HG02938 (cell line): ENCODE data around the gene DCST1.
"Not testable (repeated sequence)": the region's sequence is repeated elsewhere in the genome, so short reads cannot be mapped to it uniquely, and the experiment has no call there.

Experiments used
- ATAC-seq: cut with Tn5 transposase; IDR thresholded peaks from one replicate; pipeline ENCODE4 v1.9.1; 2021; ENCODE audit warnings: mild to moderate bottlenecking, moderate library complexity; ENCODE audit not compliant: unreplicated experiment

DCST1 gene, protein sequence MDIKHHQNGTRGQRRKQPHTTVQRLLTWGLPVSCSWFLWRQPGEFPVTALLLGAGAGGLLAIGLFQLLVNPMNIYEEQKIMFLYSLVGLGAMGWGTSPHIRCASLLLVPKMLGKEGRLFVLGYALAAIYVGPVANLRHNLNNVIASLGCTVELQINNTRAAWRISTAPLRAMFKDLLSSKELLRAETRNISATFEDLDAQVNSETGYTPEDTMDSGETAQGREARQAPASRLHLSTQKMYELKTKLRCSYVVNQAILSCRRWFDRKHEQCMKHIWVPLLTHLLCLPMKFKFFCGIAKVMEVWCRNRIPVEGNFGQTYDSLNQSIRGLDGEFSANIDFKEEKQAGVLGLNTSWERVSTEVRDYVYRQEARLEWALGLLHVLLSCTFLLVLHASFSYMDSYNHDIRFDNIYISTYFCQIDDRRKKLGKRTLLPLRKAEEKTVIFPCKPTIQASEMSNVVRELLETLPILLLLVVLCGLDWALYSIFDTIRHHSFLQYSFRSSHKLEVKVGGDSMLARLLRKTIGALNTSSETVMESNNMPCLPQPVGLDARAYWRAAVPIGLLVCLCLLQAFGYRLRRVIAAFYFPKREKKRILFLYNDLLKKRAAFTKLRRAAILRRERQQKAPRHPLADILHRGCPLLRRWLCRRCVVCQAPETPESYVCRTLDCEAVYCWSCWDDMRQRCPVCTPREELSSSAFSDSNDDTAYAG

GRCh38 chr1:155033524-155033923 lies at the start of gene DCST1, which contains the start of gene DCST2:
Gene DCST1, plus strand, starts transcription at chr1:155033824. Its CDS starts 213 bp downstream, at chr1:155034037.
Gene DCST2, minus strand, starts transcription at chr1:155033781. Its CDS starts 80 bp downstream, at chr1:155033701.
- no peak for ATAC-seq

- not testable (repeated sequence) for ATAC-seq
Measured at GRCh38 chr1:154986736-154987135, 46.9 kb upstream of the DCST1 start.

DNA sequence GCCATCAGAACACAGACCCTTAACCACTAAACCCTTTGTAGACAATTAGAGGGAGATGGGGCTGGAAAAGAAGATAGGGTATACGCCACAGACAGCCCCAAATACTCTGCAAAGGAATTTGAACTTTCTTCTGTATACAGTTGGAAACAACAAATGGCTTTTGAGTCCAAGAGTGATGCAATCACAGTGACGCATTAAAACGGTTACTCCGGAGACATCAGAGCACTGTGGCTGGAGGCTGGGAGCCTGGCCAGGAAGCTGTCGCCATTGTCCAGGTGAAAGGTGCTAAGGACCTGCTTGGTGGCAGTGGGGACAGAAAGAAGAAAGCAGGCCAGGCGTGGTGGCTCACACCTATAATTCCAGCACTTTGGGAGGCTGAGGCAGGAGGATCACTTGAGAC lies 46.3 kb upstream of the DCST1 start:
- no peak for ATAC-seq

GRCh38 chr1:154988058-154988954 lies 45.3 kb upstream of the DCST1 start:
- no peak for ATAC-seq

GRCh38 chr1:154989195-154989860 lies 44.3 kb upstream of the DCST1 start:
- no peak for ATAC-seq

DNA sequence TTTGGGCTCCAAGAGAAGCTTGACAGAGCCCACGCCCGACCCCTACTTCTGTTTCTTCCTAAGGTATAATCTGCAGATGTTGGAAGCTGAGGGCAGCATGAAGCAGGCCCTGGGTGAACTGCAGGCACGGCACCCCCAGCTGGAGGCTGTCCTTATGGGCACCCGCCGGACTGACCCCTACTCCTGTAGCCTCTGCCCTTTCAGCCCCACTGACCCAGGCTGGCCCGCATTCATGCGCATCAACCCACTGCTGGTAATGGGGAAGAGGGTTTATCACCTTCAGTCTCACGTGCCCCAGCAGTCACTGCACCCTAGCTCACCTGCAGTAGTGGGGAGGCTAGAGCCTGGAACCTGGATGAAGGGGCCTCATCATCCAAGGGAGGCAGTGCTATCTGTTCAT lies 43.3 kb upstream of the DCST1 start:
- ATAC-seq: no peak

DNA sequence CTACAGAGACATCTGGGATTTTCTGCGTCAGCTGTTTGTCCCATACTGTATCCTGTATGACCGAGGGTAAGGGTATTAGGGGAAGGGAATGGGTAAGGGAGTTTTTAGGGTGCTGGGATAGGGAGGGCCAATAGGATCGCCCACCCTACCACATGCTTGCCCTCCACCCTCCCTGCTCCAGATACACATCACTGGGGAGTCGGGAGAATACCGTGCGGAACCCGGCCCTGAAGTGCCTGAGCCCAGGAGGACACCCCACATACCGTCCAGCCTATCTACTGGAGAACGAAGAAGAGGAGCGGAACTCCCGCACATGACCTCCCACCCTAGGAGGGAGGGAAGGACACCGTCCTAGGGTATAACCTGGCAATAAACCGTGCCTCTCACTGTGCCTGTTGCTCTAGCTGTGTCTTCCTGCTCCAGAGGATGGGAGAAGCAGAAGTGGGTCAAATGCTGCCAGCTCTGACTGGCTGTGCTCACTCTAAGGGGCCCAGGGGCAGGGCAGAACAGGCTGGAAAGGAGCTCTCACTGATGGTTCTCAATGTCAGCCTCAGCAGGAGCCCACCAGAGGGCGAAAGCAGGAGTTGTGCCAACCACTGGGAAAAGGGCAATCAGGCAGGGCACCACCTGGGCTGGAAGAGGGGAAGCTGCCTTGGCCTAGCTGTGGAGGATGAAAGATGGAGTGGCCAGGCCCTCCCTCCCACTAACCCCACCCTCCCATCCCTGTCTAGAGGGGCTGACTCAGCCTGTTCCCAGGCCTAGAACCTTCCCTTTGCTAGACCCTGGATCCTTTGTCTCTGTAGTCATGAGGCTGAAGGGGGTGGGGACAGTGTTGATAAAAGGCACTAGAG lies 40.7 kb upstream of the DCST1 start:
- no peak for ATAC-seq

DNA sequence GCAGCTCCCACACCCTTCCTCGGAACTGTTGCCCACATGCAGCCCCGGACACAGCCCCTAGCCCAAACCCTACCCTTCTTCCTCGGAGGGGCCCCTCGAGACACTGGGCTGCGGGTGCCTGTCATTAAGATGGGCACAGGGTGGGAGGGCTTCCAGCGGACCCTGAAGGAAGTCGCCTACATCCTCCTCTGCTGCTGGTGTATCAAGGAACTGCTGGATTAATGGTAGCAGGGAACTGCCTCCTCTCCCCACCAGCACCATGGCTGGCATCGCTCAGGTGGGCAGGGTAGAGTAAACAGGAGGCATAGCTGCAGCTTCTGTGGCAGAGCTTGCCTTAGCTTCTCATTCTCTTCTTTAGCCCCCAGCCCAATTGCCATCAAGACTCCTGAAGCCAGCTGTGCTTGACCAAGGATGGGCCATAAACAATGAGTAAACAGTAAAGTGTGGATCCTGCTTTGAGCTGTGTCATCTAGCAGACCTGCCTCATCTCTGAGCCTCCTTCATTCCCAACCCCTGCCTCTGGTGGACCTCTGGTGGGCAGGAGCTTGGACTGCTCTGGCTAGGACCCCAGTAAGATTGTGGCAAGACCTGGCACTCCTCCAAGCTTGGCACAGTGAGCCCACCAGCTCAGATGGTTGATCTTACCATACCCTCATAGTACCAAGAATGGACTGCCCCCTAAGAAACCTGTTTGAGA lies 39.9 kb upstream of the DCST1 start, which contains the start of gene LENEP:
Gene LENEP (plus strand): TSS at position 15 of the 697 bp plus-strand sequence. CDS start 22 bp downstream, at position 37.
- no peak for ATAC-seq

DNA sequence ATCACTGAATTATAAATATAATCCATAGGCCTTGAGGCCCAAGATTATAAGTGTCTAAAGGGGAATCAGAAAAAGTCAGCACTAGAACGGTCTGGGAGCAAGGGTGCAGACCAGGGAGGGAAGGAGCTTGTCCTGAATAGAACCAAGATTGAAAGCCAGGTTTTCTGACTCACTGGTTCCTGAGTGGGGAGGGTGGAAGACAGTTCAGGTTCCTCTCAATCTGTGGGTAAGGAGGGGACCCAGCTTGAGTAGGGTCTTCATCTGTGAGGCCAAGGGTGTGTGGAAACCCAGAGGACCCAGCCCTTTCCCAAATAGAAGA lies 39.4 kb upstream of the DCST1 start:
- ATAC-seq: no peak

GRCh38 chr1:154994591-154994990 lies 39.0 kb upstream of the DCST1 start:
- ATAC-seq: no peak

DNA sequence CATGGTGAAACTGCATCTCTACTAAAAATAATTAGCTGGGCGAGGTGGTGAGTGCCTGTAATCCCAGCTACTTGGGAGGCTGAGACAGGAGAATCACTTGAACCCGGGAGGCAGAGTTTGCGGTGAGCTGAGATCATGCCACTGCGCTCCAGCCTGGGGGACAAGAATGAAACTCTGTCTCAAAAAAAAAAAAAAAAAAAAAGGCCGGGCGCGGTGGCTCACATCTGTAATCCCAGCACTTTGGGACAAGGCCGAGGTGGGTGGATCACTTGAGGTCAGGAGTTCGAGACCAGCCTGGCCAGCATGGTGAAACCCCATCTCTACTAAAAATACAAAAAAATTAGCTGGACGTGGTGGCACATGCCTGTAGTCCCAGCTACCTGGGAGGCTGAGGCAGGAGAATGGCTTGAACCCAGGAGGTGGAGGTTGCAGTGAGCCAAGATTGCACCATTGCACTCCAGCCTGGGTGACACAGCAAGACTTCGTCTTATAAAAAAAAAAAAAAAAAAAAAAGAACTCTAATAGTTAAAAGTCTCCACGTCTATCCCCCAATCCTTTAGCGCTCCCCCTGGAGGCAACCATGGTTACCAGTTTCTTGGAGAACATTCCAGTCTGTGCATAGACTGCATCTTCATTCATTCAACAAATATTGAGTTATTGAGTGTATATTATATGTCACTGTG lies 38.2 kb upstream of the DCST1 start:
- not testable (repeated sequence) for ATAC-seq

- no peak for ATAC-seq
Measured at GRCh38 chr1:154996966-154997701, 36.5 kb upstream of the DCST1 start.

DNA sequence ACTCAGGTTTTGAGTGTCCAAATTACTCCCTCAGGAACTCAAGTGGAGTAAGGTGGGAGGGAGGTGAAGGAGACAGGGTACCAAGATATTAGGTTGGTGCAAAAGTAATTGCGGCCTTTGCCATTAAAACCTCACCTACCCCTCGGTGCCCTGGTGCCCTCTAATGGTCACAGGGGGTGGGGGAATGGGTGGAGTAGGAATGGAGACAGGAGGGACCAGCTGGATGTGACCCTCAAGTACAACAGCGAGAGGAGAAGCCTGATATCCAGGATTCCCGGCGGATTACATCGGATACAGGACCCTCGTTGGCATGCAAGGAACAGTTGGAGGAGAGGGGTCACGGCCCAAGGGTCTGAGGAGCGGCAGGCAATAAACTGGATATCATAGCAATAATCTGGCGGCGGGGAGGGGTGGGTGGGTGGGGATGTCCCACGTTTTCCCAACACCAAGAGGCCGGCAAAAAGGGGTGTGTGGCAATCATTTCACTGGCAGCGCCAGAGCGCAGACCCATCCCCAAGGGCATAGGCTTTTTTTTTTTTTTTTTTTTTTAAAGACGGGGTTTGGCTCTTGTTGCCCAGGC lies 35.3 kb upstream of the DCST1 start:
- no peak for ATAC-seq

GRCh38 chr1:154998818-154999570 lies 34.6 kb upstream of the DCST1 start:
- ATAC-seq: no peak

- no peak for ATAC-seq
Measured at GRCh38 chr1:154999571-155000410, 33.8 kb upstream of the DCST1 start.

DNA sequence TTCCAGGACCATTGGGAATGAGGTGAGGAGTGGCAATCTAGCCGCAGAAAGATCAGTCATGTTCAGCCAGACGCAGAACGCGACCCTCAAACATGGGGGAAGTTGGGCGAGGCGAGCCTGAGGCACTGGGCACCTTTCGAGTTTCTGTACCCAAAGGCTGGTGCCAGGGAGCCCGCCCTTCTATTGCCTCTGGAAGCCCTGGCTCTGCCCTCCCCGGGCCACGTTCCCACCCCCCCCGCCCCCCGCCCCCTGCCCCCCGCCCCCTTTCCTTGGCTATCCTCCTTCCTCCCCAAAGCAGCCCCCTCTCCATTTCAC lies 33.3 kb upstream of the DCST1 start:
- ATAC-seq: no peak
